NCI-H82 treated with DMSO at 0.1 percent for 48 hours (cell line): ENCODE measurements around the gene TFDP3.

Source experiments
- DNase-seq: peaks from one replicate; lab custom pipeline; 2025; ENCODE audit not compliant: unreplicated experiment; lab: John Stamatoyannopoulos, UW

The TFDP3 gene

DNA sequence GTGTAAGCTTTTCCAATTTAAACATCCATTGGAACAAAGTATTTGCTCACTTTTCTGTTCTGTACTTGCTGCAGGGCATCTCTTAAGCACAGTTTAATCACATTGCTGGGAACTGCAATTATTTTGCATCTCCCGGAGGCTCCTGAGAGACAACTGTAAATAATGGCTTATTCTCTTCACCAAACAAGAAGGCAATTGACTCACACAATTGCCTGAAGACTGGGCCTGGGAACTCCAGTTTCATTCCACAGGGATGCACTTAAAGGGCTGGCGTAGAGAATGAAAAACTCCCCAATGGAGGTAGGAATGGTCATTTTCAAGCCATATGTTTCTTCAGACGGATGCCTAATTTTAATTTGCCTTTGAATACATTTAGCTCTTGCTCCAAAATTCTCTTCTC, 29.5 kb downstream of the TFDP3 start:
- DNase-seq, result no peak

DNA sequence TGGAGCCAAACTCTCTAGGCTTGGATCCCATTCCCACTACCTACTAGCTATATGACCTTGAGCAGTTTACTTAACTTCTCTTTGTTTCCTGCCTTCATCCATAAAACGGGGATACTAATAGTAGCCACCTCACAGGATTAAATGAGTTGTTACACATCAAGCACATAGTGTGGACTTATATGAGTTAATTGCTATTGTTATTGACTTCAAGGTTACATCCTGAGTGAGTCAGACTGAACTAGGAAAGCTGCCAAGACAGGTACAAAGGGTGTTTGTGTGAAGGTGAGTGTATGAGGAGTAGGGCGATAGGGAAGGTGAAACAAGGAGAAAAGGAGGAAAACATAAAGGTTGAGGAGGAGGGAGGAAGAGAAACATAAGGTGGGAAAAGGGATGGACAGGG, 32.2 kb downstream of the TFDP3 start:
- DNase-seq, result no peak

DNA sequence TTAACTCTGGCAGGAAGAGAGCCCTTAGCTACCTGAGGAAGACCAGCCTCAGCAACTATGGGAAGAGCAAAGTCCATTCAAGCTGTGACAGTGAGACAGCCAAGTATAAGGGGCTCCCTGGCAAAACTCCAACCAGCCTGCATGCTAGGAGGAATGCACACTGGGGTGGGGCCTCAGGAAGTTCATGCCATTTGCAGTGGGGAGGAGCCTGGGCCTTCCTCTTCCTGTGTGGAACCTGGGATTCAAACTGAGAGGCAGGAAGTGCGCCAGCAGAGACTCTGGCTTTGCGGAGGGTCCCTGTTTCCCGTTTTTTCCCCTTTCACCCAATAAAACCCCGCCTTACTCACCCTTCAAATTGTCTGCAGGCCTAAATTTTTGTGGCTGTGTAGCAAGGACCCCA, 33.0 kb downstream of the TFDP3 start:
- no peak for DNase-seq

DNA sequence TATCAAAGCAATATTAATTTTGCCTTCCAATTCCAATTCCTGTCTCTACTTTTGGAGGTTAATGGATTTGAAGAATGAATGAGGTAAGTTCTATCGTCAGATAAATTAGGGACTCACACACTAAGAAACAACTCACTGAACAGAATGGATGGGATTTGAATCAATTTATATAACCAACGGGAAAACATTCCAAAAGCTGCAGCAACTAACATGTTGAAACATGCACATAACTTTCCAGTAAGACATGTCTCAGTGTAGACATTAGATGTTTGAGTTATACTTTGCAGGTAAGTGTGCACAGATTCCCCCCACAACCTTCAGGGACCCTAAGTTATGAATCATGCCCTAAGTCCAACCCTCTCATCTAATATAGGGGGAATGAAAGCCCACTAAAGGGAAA, 34.3 kb downstream of the TFDP3 start:
- no peak for DNase-seq

DNA sequence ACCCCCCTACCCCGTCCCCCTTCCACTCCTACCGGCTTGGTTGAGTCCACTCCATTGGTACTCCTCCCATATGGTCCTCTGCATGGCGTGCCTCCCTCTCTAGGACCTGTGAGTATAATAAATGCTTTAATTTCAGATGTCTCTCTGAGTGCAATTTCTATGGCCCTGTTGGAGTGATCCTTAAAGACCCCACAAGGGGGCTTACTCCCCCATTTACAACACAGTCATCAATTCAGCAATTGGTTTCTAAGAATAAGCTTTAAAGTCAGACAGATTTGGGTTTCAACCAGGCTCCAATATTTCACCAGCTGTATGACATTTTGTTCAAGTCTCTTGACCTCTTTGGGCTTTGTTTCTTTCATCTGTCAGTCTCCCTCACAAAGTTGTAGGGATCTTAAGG, 38.7 kb downstream of the TFDP3 start:
- DNase-seq, result no peak

DNA sequence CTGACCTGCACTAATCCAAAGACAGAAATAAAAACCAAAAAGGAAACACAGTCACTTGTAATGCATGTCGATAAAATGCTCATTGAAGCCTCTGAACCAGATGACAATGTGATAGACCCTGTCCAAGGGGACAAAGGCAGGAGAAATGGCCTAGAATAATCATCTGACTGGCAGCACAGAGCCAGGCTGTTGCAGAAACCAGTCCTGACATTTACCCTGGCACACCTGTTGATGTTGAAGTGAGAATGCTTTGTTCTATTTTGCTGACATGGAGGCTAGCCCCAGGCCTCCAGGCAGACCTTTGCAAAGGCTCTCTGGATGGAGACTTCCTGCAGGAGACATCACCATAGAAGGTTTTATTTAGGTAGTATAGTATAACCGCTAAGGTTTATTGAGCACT, 41.0 kb downstream of the TFDP3 start:
- DNase-seq, result no peak

DNA sequence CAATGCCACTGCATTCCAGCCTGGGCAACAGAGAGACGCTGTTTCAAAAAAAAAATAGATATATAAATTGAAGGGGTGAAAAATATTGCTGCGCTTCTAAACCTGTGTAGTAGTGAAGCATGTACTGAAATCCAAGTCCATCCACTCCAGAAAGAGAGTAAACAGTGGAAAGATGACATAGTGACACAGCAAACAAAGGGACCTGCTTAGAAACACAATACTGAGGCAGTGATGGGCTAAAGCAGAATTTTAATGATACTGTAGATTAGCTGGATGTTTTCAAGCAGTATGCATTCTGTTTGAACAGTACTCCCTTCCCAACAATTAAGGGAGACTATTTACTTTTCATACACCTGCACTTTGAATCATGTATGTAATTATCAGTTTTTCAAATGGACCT, 42.5 kb downstream of the TFDP3 start:
- no peak for DNase-seq

DNA sequence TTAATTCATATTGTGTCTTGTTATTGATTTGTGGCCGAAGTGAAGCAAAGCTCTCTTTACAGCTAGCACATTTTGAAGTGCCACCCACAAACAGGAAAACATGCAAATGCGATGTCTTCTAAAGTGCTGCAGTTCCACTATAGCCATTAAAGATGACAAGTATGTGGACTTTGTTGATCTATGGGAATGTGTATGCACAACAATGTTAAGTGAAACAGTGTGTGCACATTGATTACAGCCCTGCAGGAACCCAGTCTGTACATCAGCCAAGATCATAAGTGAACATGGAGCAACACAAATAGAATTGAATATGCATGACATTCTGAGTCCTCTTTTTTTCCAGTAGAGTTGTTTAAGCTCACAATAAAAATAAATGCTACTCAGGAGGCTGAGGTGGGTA, 43.0 kb downstream of the TFDP3 start:
- no peak for DNase-seq

DNA sequence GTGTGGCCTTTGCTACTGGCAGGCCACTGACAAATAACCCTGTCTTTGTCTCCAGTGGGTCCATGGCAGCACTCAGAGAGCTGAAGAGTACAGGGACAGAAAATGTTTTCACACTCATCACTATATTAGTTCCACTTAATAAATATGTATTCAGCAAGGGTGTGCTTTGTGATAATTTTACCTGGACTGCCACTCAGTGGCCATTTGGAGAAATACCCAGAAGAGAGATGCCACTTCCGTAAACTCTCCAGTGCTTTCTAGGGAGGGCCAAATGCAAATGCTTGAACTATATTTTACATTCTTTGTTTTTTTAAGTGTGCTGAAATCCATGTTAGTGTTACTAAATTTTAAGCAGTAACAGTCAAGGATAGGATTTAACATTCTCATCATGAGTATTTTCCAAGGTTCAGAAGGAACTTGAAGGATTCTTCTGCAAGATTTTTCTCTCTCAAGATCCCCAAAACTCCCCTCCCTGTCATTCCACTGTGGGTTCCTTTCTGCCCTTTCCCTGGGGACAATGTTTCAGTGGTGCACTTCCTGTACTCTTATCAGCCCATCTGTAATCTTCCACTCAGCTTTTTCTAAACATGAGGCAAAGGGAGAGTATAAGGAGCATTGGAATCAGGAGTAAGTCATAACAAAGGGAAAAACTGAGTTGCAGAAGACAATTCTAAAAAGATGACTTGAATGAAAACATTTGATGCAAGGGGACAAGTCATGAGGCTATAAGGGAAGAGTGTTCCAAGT, 46.0 kb downstream of the TFDP3 start:
- no peak for DNase-seq
